ENCODE results near the gene SIM1.

Gene SIM1

GRCh38 chr6:100482698-100483097 lies 18.0 kb upstream of the SIM1 start:
- ATAC-seq (ENCODE audit: low read depth): no peak
- no peaks in the 10 kb centered on the region for H3K4me1 ChIP-seq (ENCODE audit: insufficient read depth, poor library complexity, severe bottlenecking)
- H3K4me3 ChIP-seq (ENCODE audit: severe bottlenecking): no peak overlapping the region
- no peaks in the 10 kb centered on the region for H3K9me3 ChIP-seq (ENCODE audit: severe bottlenecking)
- H3K27ac ChIP-seq (ENCODE audit: poor library complexity, severe bottlenecking): no peak overlapping the region
- no peak for TF ChIP-seq CTCF (IDR thresholded peaks at IDR 0.05; ENCODE audit: poor library complexity, severe bottlenecking)
- no peak for DNase-seq (ENCODE audit: low spot score)
- no peaks in the 10 kb centered on the region for H3K36me3 ChIP-seq (ENCODE audit: low read depth)
- no peaks in the 10 kb centered on the region for H3K27me3 ChIP-seq (ENCODE audit: insufficient read depth, poor library complexity, severe bottlenecking)

GRCh38 chr6:100479179-100480035 lies 14.7 kb upstream of the SIM1 start:
- H3K27me3 ChIP-seq (ENCODE audit: insufficient read depth, poor library complexity, severe bottlenecking): no peaks in the 10 kb centered on the region
- no peaks in the 10 kb centered on the region for H3K4me1 ChIP-seq (ENCODE audit: insufficient read depth, poor library complexity, severe bottlenecking)
- no peak overlapping the region for H3K4me3 ChIP-seq (ENCODE audit: severe bottlenecking)
- no peaks in the 10 kb centered on the region for H3K9me3 ChIP-seq (ENCODE audit: severe bottlenecking)
- H3K27ac ChIP-seq (ENCODE audit: poor library complexity, severe bottlenecking): no peak overlapping the region
- no peaks in the 10 kb centered on the region for H3K36me3 ChIP-seq (ENCODE audit: low read depth)
- peak; percentile 87 for TF ChIP-seq CTCF (IDR thresholded peaks at IDR 0.05; ENCODE audit: poor library complexity, severe bottlenecking)
- no peak for DNase-seq (ENCODE audit: low spot score)
- peak; percentile 51; the same call in 1 of the 3 replicates for ATAC-seq (ENCODE audit: low read depth)

- H3K36me3 ChIP-seq (ENCODE audit: low read depth): no peaks in the 10 kb centered on the region
- H3K27ac ChIP-seq (ENCODE audit: poor library complexity, severe bottlenecking): no peak overlapping the region
- no peak for DNase-seq (ENCODE audit: low spot score)
- no peak for TF ChIP-seq CTCF (IDR thresholded peaks at IDR 0.05; ENCODE audit: poor library complexity, severe bottlenecking)
- peaks cover 10% of the 10 kb centered on the region for H3K27me3 ChIP-seq (ENCODE audit: insufficient read depth, poor library complexity, severe bottlenecking)
- H3K9me3 ChIP-seq (ENCODE audit: severe bottlenecking): no peaks in the 10 kb centered on the region
- peak; percentile 73 for ATAC-seq (ENCODE audit: low read depth)
- no peak overlapping the region for H3K4me3 ChIP-seq (ENCODE audit: severe bottlenecking)
- no peaks in the 10 kb centered on the region for H3K4me1 ChIP-seq (ENCODE audit: insufficient read depth, poor library complexity, severe bottlenecking)
These were observed 11.0 kb upstream of the SIM1 start for GRCh38 chr6:100475554-100476320.

GRCh38 chr6:100473182-100473581 lies 8.5 kb upstream of the SIM1 start:
- no peaks in the 10 kb centered on the region for H3K9me3 ChIP-seq (ENCODE audit: severe bottlenecking)
- ATAC-seq (ENCODE audit: low read depth): no peak
- DNase-seq (ENCODE audit: low spot score): no peak
- no peak overlapping the region for H3K27ac ChIP-seq (ENCODE audit: poor library complexity, severe bottlenecking)
- H3K4me1 ChIP-seq (ENCODE audit: insufficient read depth, poor library complexity, severe bottlenecking): no peaks in the 10 kb centered on the region
- no peak for TF ChIP-seq CTCF (IDR thresholded peaks at IDR 0.05; ENCODE audit: poor library complexity, severe bottlenecking)
- H3K36me3 ChIP-seq (ENCODE audit: low read depth): no peaks in the 10 kb centered on the region
- no peak overlapping the region for H3K4me3 ChIP-seq (ENCODE audit: severe bottlenecking)
- peaks cover 32% of the 10 kb centered on the region for H3K27me3 ChIP-seq (ENCODE audit: insufficient read depth, poor library complexity, severe bottlenecking)

Measured in RWPE2 (cell line).